Hematopoietic multipotent progenitor cell treated with erythropoietin and hydrocortisone succinate and interleukin-3 and kit ligand, for 6 days (in vitro differentiated cells): Measurements from ENCODE around the gene S100A7.
"Not testable (repeated sequence)": the region's sequence is repeated elsewhere in the genome, so short reads cannot be mapped to it uniquely, and the experiment has no call there.

Experiments
- DNase-seq: peaks from one replicate; pipeline ENCODE4 v3.0.0-alpha.2; 2015

The S100A7 gene

GRCh38 chr1:153429266-153430165 lies 30.9 kb downstream of the S100A7 start:
- no peak for DNase-seq

GRCh38 chr1:153428791-153429190 lies 31.7 kb downstream of the S100A7 start:
- DNase-seq, result no peak

- no peak for DNase-seq
Observed at GRCh38 chr1:153428073-153428638, 32.3 kb downstream of the S100A7 start.

- DNase-seq, result no peak
Observed at GRCh38 chr1:153426809-153427208, 33.6 kb downstream of the S100A7 start.

GRCh38 chr1:153422450-153423068 lies 37.9 kb downstream of the S100A7 start:
- peak; percentile 85 for DNase-seq

GRCh38 chr1:153420306-153420705 lies 40.1 kb downstream of the S100A7 start:
- no peak for DNase-seq

GRCh38 chr1:153419436-153419793 lies 41.0 kb downstream of the S100A7 start:
- DNase-seq, result not testable (repeated sequence)

GRCh38 chr1:153418758-153419435 lies 41.6 kb downstream of the S100A7 start:
- not testable (repeated sequence) for DNase-seq

GRCh38 chr1:153417136-153417888 lies 43.1 kb downstream of the S100A7 start:
- no peak for DNase-seq

GRCh38 chr1:153415850-153416570 lies 44.4 kb downstream of the S100A7 start, which contains the start of gene S100A7A:
S100A7A (plus strand) TSS chr1:153416520; CDS start chr1:153418083, 1,563 bp downstream.
- no peak for DNase-seq

GRCh38 chr1:153413961-153414360 lies 46.5 kb downstream of the S100A7 start:
- DNase-seq, result not testable (repeated sequence)
